ENCODE data around the gene BRAF. TPM values are rescaled to one million over a fixed set of nuclear protein-coding genes. Genes with fewer than 3 reads are reported as not detected.

Gene BRAF
- polyA plus RNA-seq, 1 donor (not counting 4 experiments of a cell fraction or from before 2014, with no cell fraction given), result 12.4 TPM

GRCh38 chr7:140672382-140673062 lies 252.2 kb downstream of the BRAF start, which contains the start of gene ADCK2:
ADCK2 (plus strand) TSS chr7:140672945; CDS start chr7:140673331, 386 bp downstream.
- Histone ChIP-seq H3K9me3 (ENCODE audit: control insufficient read depth, low read depth, low read length) (no peaks in the 10 kb centered on the region), H3K79me2 (ENCODE audit: control insufficient read depth, insufficient read depth, low read length) (no peaks in the 10 kb centered on the region), H3K4me1 (ENCODE audit: control insufficient read depth, extremely low read depth, insufficient read depth, low read length) (peaks cover 16% of the 10 kb centered on the region), H3K9ac (ENCODE audit: control insufficient read depth, extremely low read depth, insufficient read depth, low read length) (peak within 1 kb of the TSS; percentile 68), H3K4me3 (ENCODE audit: control insufficient read depth in 2 of 3, extremely low read depth in 1 of 3, insufficient read depth in 2 of 3, low read depth in 1 of 3, low read length in 3 of 3) (peak within 1 kb of the TSS; percentile 58 to 79 (median 72)), H3K27me3 (ENCODE audit: control insufficient read depth, extremely low read depth, insufficient read depth, low read length) (no peaks in the 10 kb centered on the region), H2AFZ (ENCODE audit: control insufficient read depth, low read length) (peak within 1 kb of the TSS; percentile 88), H4K20me1 (ENCODE audit: control insufficient read depth, extremely low read depth, insufficient read depth, low read length) (no peaks in the 10 kb centered on the region), H3K4me2 (ENCODE audit: control insufficient read depth, extremely low read depth, insufficient read depth, low read depth, low read length) (peak within 1 kb of the TSS; percentile 83), H3K27ac (ENCODE audit: control insufficient read depth, insufficient read depth, low read length) (peak within 1 kb of the TSS; percentile 19), H3K36me3 (ENCODE audit: control insufficient read depth in 2 of 2, extremely low read depth in 1 of 2, insufficient read depth in 2 of 2, low read length in 2 of 2) (peaks cover 0 to 3% of the 10 kb centered on the region in 2 experiments), H3K9me1 (ENCODE audit: control insufficient read depth, extremely low read depth, insufficient read depth, low read length) (no peaks in the 10 kb centered on the region)
- dilution Hi-C loops (cut with MboI; ENCODE audit: extremely low pct_ligation_motif_present, low sequenced_read_pairs), result no loop called here
- FAIRE-seq (no peak), DNase-seq (ENCODE audit: low read depth, low spot score) (no peak)
- TF ChIP-seq EZH2 (IDR thresholded peaks at IDR 0.05; ENCODE audit: low read length) (no peak), CTCF (optimal IDR thresholded peaks at IDR 0.05 in 1 of 3, IDR thresholded peaks at IDR 0.05 in 1 of 3, conservative IDR thresholded peaks at IDR 0.05 in 1 of 3; ENCODE audit: extremely low read depth in 1 of 3, insufficient read depth in 2 of 3, low read length in 3 of 3) (no peak)

GRCh38 chr7:140671966-140672365 lies 252.8 kb downstream of the BRAF start:
- Histone ChIP-seq H3K79me2 (ENCODE audit: control insufficient read depth, insufficient read depth, low read length) (no peaks in the 10 kb centered on the region), H4K20me1 (ENCODE audit: control insufficient read depth, extremely low read depth, insufficient read depth, low read length) (no peaks in the 10 kb centered on the region), H2AFZ (ENCODE audit: control insufficient read depth, low read length) (no peak overlapping the region), H3K9me1 (ENCODE audit: control insufficient read depth, extremely low read depth, insufficient read depth, low read length) (no peaks in the 10 kb centered on the region), H3K9me3 (ENCODE audit: control insufficient read depth, low read depth, low read length) (no peaks in the 10 kb centered on the region), H3K27ac (ENCODE audit: control insufficient read depth, insufficient read depth, low read length) (no peak overlapping the region), H3K27me3 (ENCODE audit: control insufficient read depth, extremely low read depth, insufficient read depth, low read length) (no peaks in the 10 kb centered on the region), H3K9ac (ENCODE audit: control insufficient read depth, extremely low read depth, insufficient read depth, low read length) (no peak overlapping the region), H3K4me1 (ENCODE audit: control insufficient read depth, extremely low read depth, insufficient read depth, low read length) (peaks cover 16% of the 10 kb centered on the region), H3K36me3 (ENCODE audit: control insufficient read depth in 2 of 2, extremely low read depth in 1 of 2, insufficient read depth in 2 of 2, low read length in 2 of 2) (peaks cover 0 to 3% of the 10 kb centered on the region in 2 experiments), H3K4me3 (ENCODE audit: control insufficient read depth in 2 of 3, extremely low read depth in 1 of 3, insufficient read depth in 2 of 3, low read depth in 1 of 3, low read length in 3 of 3) (no peak overlapping the region), H3K4me2 (ENCODE audit: control insufficient read depth, extremely low read depth, insufficient read depth, low read depth, low read length) (no peak overlapping the region)
- TF ChIP-seq CTCF (optimal IDR thresholded peaks at IDR 0.05 in 1 of 3, IDR thresholded peaks at IDR 0.05 in 1 of 3, conservative IDR thresholded peaks at IDR 0.05 in 1 of 3; ENCODE audit: extremely low read depth in 1 of 3, insufficient read depth in 2 of 3, low read length in 3 of 3) (no peak), EZH2 (IDR thresholded peaks at IDR 0.05; ENCODE audit: low read length) (no peak)
- dilution Hi-C loops (cut with MboI; ENCODE audit: extremely low pct_ligation_motif_present, low sequenced_read_pairs), result no loop called here
- FAIRE-seq, result no peak
- no peak for DNase-seq (ENCODE audit: low read depth, low spot score)
